GM06990 (cell line): ENCODE measurements around the gene AMTN.
"Not testable (repeated sequence)": the region's sequence is repeated elsewhere in the genome, so short reads cannot be mapped to it uniquely, and the experiment has no call there.

Experiments
- DNase-seq: peaks from one replicate; pipeline ENCODE4 v3.0.0-alpha.2; 2011; ENCODE audit not compliant: insufficient read length; ENCODE audit errors: extremely low read depth
- H3K27me3 ChIP-seq: replicated peaks from 2 replicates; pipeline ENCODE4 v1.6.0; 2011; ENCODE audit warnings: low read length; ENCODE audit not compliant: control insufficient read depth, insufficient read depth
- H3K36me3 ChIP-seq: 2 replicates; pipeline ENCODE4 v1.5.1; 2011; ENCODE audit warnings: low read length; ENCODE audit not compliant: control insufficient read depth, insufficient read depth
- H3K4me3 ChIP-seq: replicated peaks from 2 replicates; pipeline ENCODE4 v1.5.1; 2011; ENCODE audit warnings: low read depth, mild to moderate bottlenecking, control low read depth, low read length
- TF ChIP-seq, protein P1 (sequence below): IDR thresholded peaks from 2 replicates; pipeline ENCODE4 v1.5.1; 2011; ENCODE audit warnings: low read length, control low read depth, mild to moderate bottlenecking, inconsistent platforms; ENCODE audit not compliant: insufficient read depth, poor library complexity, severe bottlenecking

The AMTN gene

GRCh38 chr4:70533791-70534190, 15.4 kb downstream of the AMTN start:
- no peak for DNase-seq
- TF ChIP-seq, protein P1, sequence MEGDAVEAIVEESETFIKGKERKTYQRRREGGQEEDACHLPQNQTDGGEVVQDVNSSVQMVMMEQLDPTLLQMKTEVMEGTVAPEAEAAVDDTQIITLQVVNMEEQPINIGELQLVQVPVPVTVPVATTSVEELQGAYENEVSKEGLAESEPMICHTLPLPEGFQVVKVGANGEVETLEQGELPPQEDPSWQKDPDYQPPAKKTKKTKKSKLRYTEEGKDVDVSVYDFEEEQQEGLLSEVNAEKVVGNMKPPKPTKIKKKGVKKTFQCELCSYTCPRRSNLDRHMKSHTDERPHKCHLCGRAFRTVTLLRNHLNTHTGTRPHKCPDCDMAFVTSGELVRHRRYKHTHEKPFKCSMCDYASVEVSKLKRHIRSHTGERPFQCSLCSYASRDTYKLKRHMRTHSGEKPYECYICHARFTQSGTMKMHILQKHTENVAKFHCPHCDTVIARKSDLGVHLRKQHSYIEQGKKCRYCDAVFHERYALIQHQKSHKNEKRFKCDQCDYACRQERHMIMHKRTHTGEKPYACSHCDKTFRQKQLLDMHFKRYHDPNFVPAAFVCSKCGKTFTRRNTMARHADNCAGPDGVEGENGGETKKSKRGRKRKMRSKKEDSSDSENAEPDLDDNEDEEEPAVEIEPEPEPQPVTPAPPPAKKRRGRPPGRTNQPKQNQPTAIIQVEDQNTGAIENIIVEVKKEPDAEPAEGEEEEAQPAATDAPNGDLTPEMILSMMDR, result no peak
- H3K36me3 ChIP-seq, result no peaks in the 10 kb centered on the region
- no peaks in the 10 kb centered on the region for H3K27me3 ChIP-seq
- no peak overlapping the region for H3K4me3 ChIP-seq

GRCh38 chr4:70534886-70535285, 16.5 kb downstream of the AMTN start:
- H3K27me3 ChIP-seq, DNase-seq, H3K36me3 ChIP-seq, H3K4me3 ChIP-seq: not testable (repeated sequence)

GRCh38 chr4:70538869-70539268, 20.5 kb downstream of the AMTN start:
- Histone ChIP-seq H3K36me3 (no peaks in the 10 kb centered on the region), H3K4me3 (no peak overlapping the region), H3K27me3 (no peaks in the 10 kb centered on the region)
- TF ChIP-seq, protein P1, result no peak
- DNase-seq, result no peak

DNA sequence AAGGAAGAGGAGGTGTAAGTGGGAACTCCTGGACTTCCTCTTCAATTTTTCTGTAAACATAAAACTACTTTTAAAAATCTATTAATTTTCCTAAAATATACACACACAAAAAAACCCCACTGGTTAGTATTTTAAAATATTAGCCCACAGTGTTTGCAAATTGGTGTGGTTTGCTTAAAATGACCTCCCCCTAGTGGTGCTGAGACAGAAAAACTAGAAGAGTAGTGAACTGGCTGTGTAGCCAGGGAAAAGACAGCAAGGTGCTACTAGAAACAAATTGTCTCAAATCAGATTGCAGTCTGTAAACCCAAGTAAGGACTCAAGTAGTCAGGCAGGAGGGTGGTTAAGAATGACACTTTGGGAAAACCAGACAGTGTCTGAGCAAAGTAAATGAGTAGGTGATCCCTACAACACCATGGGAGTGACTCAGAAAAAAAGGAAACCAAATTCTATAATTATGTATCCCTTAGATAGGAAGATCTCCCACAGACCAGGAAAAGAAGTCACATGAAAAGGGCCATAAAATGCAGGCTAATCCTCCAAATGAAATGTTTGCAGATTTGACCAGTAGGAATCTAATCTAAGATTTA, 26.0 kb downstream of the AMTN start:
- TF ChIP-seq, protein P1, result peak; percentile 76
- no peaks in the 10 kb centered on the region for H3K36me3 ChIP-seq
- H3K27me3 ChIP-seq, result no peaks in the 10 kb centered on the region
- H3K4me3 ChIP-seq, result no peak overlapping the region
- no peak for DNase-seq

DNA sequence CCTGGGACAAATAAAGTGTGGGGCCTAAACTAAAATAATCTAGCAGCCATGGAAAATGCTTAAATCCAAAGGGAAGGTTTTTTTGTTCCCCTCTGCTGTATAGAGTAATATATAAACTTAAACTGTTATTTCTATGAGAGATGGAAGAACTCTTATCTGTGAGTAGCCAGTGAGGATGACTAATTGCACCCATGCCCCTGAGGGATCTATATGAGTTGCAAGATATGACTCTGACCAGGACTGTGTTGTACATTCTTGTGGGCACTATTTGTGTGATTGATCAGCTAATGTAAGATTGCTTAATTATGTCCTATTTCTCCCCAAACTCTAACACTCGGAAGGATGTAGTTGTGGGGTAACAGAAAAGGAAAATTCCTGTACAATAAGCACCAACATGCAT, 38.5 kb downstream of the AMTN start:
- no peak for DNase-seq
- H3K4me3 ChIP-seq, result no peak overlapping the region
- TF ChIP-seq, protein P1, result no peak
- no peaks in the 10 kb centered on the region for H3K27me3 ChIP-seq
- no peaks in the 10 kb centered on the region for H3K36me3 ChIP-seq

- Histone ChIP-seq H3K4me3 (no peak overlapping the region), H3K36me3 (no peaks in the 10 kb centered on the region), H3K27me3 (no peaks in the 10 kb centered on the region)
- TF ChIP-seq, protein P1, result peak; percentile 81
- no peak for DNase-seq
These were observed 41.0 kb downstream of the AMTN start for GRCh38 chr4:70559211-70559830.
